GM10266 (cell line): ENCODE results near the gene NTN4.

Source experiments
- DNase-seq: peaks from one replicate; pipeline ENCODE4 v3.0.0; 2012; ENCODE audit errors: extremely low spot score
- TF ChIP-seq, protein P1 (sequence below): IDR thresholded peaks from 2 replicates; pipeline ENCODE4 v1.5.1; 2012; ENCODE audit warnings: mild to moderate bottlenecking, low read depth; ENCODE audit not compliant: control insufficient read depth, insufficient read depth; ENCODE audit errors: missing control alignments

Gene NTN4

GRCh38 chr12:95720146-95720545 is 70.4 kb downstream of the NTN4 start:
- DNase-seq: no peak
- TF ChIP-seq, protein P1, sequence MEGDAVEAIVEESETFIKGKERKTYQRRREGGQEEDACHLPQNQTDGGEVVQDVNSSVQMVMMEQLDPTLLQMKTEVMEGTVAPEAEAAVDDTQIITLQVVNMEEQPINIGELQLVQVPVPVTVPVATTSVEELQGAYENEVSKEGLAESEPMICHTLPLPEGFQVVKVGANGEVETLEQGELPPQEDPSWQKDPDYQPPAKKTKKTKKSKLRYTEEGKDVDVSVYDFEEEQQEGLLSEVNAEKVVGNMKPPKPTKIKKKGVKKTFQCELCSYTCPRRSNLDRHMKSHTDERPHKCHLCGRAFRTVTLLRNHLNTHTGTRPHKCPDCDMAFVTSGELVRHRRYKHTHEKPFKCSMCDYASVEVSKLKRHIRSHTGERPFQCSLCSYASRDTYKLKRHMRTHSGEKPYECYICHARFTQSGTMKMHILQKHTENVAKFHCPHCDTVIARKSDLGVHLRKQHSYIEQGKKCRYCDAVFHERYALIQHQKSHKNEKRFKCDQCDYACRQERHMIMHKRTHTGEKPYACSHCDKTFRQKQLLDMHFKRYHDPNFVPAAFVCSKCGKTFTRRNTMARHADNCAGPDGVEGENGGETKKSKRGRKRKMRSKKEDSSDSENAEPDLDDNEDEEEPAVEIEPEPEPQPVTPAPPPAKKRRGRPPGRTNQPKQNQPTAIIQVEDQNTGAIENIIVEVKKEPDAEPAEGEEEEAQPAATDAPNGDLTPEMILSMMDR: no peak

- no peak for DNase-seq
- TF ChIP-seq, protein P1: no peak
Measured at GRCh38 chr12:95718772-95719171, 71.8 kb downstream of the NTN4 start.

DNA sequence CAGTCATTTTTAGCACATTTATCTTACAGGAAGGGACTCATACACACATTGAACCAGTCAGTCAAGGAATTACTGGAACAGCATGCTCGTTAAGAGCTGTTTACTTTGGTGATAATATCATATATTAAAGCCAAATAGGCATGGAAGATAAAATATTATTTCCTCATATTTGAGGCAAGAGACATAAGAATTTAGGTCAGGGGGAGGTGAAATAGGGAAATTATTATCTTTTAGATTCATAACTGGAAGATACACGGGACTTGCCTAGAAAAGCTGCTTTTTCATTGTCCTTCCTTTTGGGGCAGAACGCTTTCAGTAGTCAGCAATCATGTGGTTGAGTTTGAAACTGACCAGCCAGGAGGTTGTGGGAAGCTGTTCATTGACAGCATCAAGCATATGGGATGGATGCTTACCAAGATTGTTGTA is 72.5 kb downstream of the NTN4 start:
- no peak for DNase-seq
- TF ChIP-seq, protein P1: no peak

DNA sequence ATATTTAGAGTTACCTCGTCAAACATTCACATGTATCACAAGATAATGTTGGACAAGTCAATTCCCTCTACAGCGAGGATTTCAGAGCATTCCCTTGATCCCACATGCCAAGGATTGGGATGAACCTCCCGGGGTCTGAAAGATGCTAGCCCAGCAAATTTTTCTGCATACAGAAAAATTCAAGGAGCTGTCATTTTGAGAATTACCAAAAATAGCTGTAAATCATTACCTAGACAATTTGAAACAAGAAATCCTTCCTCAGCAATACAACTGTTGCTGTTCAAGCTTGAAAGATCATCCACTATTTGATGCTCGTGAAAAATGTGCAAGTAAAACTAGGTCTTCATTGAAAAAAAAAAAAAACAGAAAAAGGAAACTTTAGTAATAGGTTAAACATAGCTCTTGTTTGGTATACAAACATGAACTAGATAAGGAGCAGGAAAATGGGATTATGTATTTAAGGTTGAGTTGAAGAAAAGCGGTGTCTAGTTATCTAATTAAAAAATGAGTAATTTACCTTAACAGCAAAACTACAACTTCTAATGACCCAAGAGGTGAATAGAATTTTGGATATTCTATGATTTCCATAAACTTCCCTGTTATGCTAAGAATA is 73.1 kb downstream of the NTN4 start:
- TF ChIP-seq, protein P1: no peak
- DNase-seq: no peak

DNA sequence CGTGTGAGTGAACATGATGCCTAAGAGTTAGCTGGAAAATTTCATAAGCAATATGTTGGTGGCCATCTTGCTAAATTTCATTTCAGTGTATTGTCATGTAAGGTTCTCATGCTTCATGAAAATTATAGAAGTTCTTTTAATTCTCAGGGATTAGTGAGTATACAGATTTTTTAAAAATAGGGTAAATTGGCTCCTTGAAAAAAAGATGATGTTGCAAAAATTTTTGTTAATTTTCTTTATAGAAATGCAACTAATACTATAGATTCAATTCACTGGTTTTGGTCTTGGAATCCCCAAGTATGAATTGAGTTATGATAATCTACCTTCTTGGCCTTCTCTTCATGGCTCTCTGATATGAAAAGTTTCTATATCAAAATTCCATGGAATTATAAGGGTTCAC is 75.4 kb downstream of the NTN4 start:
- TF ChIP-seq, protein P1: no peak
- no peak for DNase-seq

- TF ChIP-seq, protein P1: no peak
- DNase-seq: no peak
Measured at GRCh38 chr12:95712269-95712668, 78.3 kb downstream of the NTN4 start.

- no peak for DNase-seq
- TF ChIP-seq, protein P1: no peak
Measured at GRCh38 chr12:95710386-95710785, 80.2 kb downstream of the NTN4 start.
